GM18498 (cell line): ENCODE measurements around the gene TTC1.

Experiments used
- ATAC-seq: cut with Tn5 transposase; IDR thresholded peaks from one replicate; pipeline ENCODE4 v1.9.1; 2021; ENCODE audit warnings: mild to moderate bottlenecking, moderate library complexity; ENCODE audit not compliant: unreplicated experiment

Gene TTC1

DNA sequence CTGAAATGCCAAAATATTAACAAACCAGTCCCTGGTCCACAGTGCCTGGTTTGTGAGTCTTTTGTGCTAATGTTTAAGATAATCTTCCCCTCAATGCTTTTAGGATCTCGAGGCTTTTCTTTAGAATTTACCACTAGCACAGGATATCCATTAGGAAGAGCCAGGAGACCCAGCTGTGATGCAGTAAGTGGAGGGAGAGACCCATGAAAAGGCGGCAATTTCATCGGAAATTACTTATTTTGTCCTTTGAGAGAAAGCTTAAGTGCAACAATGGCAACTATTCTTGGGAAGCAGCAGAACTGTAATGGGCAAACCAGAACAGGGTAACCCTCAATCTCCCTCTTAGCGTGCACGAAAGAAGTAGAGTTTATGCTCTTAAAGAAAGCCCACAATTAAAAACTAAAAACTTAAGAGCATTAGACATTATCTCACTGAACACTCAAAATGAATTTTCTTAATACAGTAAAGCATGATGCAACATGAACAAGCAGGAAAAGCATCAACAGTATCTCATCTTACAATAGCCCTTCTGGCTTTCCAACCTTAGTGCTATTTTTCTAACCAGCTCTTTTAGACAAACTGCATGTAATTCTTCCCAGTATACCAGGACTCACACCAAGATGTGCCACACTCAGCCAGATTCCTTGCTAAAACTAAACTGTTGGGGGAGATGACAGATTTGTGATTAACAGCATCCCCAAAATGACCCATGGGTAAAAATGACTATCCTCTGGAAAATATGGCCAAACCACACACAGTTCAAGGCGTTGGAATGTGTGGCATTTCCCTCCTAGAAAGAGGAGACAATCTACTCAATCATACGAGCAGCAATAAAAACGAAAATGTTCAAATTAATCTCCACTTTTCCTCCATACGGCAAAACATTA, 73.9 kb downstream of the TTC1 start:
- ATAC-seq, result no peak

- no peak for ATAC-seq
These were observed 74.6 kb downstream of the TTC1 start for GRCh38 chr5:160083501-160083900.

GRCh38 chr5:160084144-160084543, 75.2 kb downstream of the TTC1 start:
- ATAC-seq, result no peak

GRCh38 chr5:160087199-160087598, 78.3 kb downstream of the TTC1 start:
- ATAC-seq, result no peak

DNA sequence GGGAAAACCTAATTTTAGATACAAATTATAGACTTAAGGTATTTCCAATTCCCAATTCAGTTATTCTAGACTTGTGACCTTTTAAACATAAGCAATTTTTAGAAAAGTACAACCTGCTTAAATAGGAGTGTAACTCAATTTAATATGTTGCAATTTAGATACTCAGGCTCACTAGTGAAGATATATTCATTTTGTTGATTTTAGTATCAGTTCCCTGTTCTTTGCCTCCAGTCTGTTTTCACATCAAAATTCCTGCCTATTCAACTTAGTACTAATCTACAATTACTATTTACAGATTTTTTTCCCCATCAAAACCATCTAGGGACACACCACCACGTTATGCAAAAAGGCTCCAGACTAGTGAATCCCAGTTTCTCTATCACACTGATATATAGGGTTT, 79.9 kb downstream of the TTC1 start:
- no peak for ATAC-seq

- ATAC-seq, result no peak
These were observed 80.6 kb downstream of the TTC1 start for GRCh38 chr5:160089531-160089930.

DNA sequence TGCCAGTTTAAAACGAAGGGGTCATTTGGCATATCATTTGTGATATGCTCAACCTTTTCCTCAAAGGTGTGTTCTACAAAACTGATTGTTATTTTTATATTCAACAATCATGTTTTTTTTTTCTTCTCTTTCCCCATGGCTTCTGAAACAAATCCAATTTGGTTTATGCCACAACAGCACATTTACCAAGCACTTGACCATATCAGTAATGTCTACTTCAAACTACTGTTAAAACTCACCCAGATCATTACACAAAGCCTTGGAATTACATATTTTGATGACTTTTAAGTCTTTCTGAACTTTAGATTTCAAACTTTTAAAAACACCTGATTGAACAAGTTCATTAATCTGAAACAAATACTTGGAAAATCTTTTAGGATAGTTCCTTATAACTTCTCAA, 81.1 kb downstream of the TTC1 start:
- ATAC-seq, result no peak

DNA sequence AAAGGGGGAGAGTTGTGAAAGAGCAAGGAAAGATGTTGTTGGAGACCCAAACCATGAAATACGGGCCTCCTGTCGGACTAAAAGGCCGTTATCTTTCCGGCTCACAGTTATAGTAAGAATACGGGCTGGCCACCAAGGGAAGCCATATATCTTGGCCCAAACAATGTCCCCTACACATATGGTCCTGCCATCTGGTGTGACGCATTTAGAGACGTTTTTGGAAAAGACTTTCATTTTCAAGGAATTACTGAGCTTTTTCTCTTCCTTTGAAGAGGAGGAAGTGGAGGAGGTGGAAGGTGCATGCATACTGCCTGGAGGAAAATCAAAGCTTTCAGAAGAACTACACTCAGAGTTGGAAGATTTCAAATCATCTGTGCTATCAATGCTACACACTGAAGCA, 83.6 kb downstream of the TTC1 start:
- no peak for ATAC-seq

GRCh38 chr5:160092960-160093707, 84.2 kb downstream of the TTC1 start:
- peak; percentile 75 for ATAC-seq

GRCh38 chr5:160096178-160096577, 87.2 kb downstream of the TTC1 start:
- no peak for ATAC-seq

DNA sequence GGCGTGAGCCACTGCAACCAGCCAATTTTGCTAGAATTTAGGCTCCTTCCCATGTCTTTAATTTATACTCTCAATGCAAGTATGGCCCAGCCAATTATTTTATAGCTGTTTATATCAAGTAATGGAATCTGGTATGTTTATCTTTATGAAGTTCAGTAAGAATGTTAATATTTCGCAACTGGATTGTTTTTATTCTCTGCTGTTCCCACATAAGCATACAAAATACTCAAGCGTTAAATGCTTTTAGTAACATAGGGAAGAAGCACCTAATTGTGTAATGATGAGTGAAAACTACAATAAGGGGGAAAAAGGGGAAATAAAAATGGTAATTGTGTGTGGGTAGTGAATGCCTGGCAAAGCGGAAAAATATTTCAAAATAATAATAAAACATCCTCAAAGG, 89.1 kb downstream of the TTC1 start:
- no peak for ATAC-seq

DNA sequence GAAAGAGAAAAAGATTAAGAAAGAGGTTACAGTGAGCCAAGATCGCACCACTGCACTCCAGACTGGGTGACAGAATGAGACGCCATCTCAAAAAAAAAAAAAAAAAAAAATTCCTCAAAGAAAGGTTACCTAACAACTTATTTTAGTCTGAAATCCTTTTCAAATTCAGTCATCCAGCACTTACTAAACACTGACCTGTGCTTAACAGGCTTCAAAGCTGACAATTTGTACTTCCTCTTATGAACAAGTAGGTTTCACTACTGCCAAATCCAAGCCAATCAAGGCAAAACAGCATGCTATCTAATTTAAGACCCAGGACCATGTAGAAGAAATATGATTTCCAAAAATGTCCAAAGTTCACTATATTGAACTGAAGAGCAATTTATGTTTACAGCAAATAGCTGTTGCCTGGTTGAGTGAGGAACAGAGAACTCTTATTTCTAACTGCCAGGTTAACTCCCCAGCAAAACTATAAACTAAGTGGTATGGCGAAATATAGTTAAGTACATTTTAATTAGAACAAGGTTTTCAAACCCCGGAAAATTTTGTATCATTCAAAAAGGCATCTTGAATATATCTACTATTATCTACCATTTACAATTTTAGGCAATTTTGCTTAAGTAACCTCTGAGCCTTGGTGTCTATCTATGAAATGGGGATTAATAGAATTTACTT, 96.9 kb downstream of the TTC1 start:
- ATAC-seq, result peak; percentile 82

DNA sequence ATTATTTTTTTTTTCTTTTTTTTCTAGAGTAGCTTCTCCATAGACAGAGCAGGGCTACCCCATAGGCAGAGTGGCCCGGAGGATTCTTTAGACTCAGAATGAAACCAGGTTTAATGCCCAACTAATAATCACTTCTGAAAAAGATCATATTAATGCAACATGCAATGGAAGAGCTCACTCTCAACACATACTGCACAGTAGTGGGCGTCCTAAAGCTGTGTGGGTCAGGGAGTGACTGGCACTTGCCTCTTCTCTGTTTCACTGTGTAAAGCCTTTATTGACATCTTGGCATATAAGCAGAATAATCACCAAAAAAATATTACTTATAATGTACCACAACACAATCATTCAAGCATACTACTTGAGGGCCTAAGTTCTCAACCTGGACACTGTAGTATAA, 99.2 kb downstream of the TTC1 start:
- ATAC-seq, result peak; percentile 49
